GM10266 (cell line): ENCODE results near the gene KCNJ10.

ENCODE experiments used
- DNase-seq: peaks from one replicate; pipeline ENCODE4 v3.0.0; 2012; ENCODE audit errors: extremely low spot score
- CTCF ChIP-seq: IDR thresholded peaks from 2 replicates; pipeline ENCODE4 v1.5.1; 2012; ENCODE audit warnings: mild to moderate bottlenecking, low read depth; ENCODE audit not compliant: control insufficient read depth, insufficient read depth; ENCODE audit errors: missing control alignments

The KCNJ10 gene

GRCh38 chr1:160075836-160076235, 5.9 kb upstream of the KCNJ10 start:
- DNase-seq, result no peak
- no peak for TF ChIP-seq CTCF

- no peak for DNase-seq
- TF ChIP-seq CTCF, result no peak
Observed at GRCh38 chr1:160074865-160075264, 4.9 kb upstream of the KCNJ10 start.

GRCh38 chr1:160071289-160071688, 1.3 kb upstream of the KCNJ10 start:
- TF ChIP-seq CTCF, result no peak
- no peak for DNase-seq

GRCh38 chr1:160070243-160071163, 543 bp upstream of the KCNJ10 start:
- peak; percentile 83 for DNase-seq
- no peak for TF ChIP-seq CTCF

- no peak for TF ChIP-seq CTCF
- no peak for DNase-seq
Observed at GRCh38 chr1:160068225-160068624, 1.7 kb downstream of the KCNJ10 start.

- DNase-seq, result no peak
- TF ChIP-seq CTCF, result no peak
Observed at GRCh38 chr1:160066829-160067745, 2.9 kb downstream of the KCNJ10 start.
